Neuronal stem cell (in vitro differentiated cells): ENCODE data around the gene MAD1L1.

Experiments used
- DNase-seq: peaks from one replicate; pipeline ENCODE4 v3.0.0-alpha.2; 2013; ENCODE audit warnings: low spot score
- H2AFZ ChIP-seq: one replicate; pipeline ENCODE4 v1.6.1; 2013; ENCODE audit warnings: mild to moderate bottlenecking, low read length, inconsistent platforms
- H2AK5ac ChIP-seq: 2 replicates; pipeline ENCODE4 v1.6.1; 2013; ENCODE audit warnings: low read depth, mild to moderate bottlenecking, inconsistent platforms, low read length, moderate library complexity, mixed read lengths
- H2BK120ac ChIP-seq: 2 replicates; pipeline ENCODE4 v1.6.1; 2013; ENCODE audit warnings: low read depth, mild to moderate bottlenecking, inconsistent platforms, low read length, moderate library complexity, mixed read lengths
- H2BK12ac ChIP-seq: one replicate; pipeline ENCODE4 v1.6.1; 2013; ENCODE audit warnings: low read length, inconsistent platforms
- H2BK15ac ChIP-seq: 2 replicates; pipeline ENCODE4 v1.6.1; 2013; ENCODE audit warnings: mild to moderate bottlenecking, low read length, inconsistent platforms, mixed read lengths
- H2BK5ac ChIP-seq: one replicate; pipeline ENCODE4 v1.6.1; 2013; ENCODE audit warnings: inconsistent platforms, mild to moderate bottlenecking, low read length, moderate library complexity
- H3K14ac ChIP-seq: one replicate; pipeline ENCODE4 v1.6.1; 2013; ENCODE audit warnings: low read length, inconsistent platforms
- H3K18ac ChIP-seq: 2 replicates; pipeline ENCODE4 v1.6.1; 2013; ENCODE audit warnings: low read length, inconsistent platforms
- H3K23ac ChIP-seq: 2 replicates; pipeline ENCODE4 v1.6.1; 2013; ENCODE audit warnings: low read depth, mild to moderate bottlenecking, mixed read lengths, low read length, inconsistent platforms; ENCODE audit not compliant: poor library complexity
- H3K27ac ChIP-seq: replicated peaks from 3 replicates; pipeline ENCODE4 v1.5.1; 2013; ENCODE audit warnings: low read length, inconsistent platforms
- H3K27me3 ChIP-seq, 3 experiments: 2 replicates each; pipeline ENCODE4 v1.6.1; 2013; ENCODE audit warnings: low read length in 3 of 3, mild to moderate bottlenecking in 2 of 3, inconsistent platforms in 1 of 3, low read depth in 1 of 3, mixed read lengths in 1 of 3, moderate library complexity in 1 of 3; ENCODE audit not compliant: control insufficient read depth in 3 of 3, insufficient read depth in 3 of 3
- H3K36me3 ChIP-seq, 2 donors: replicated peaks in 1 of 2; 2 replicates each; pipeline ENCODE4 v1.6.1; 2013; ENCODE audit warnings: low read length in 2 of 2; ENCODE audit not compliant: control insufficient read depth in 2 of 2, insufficient read depth in 2 of 2
- H3K4ac ChIP-seq: 2 replicates; pipeline ENCODE4 v1.6.1; 2013; ENCODE audit warnings: inconsistent platforms, mild to moderate bottlenecking, low read length, moderate library complexity
- H3K4me1 ChIP-seq, 2 donors: 1 replicate in 1 of 2; 2 replicates in 1 of 2; pipeline ENCODE4 v1.6.1; 2013; ENCODE audit warnings: low read length in 2 of 2, low read depth in 1 of 2; ENCODE audit not compliant: control insufficient read depth in 2 of 2, insufficient read depth in 1 of 2
- H3K4me2 ChIP-seq: one replicate; pipeline ENCODE4 v1.6.1; 2013; ENCODE audit warnings: mild to moderate bottlenecking, low read length, inconsistent platforms; ENCODE audit not compliant: insufficient read depth, poor library complexity, severe bottlenecking
- H3K4me3 ChIP-seq, 2 donors: 2 replicates each; pipeline ENCODE4 v1.5.1; 2013; ENCODE audit warnings: low read length in 2 of 2, mild to moderate bottlenecking in 2 of 2, inconsistent platforms in 1 of 2, moderate library complexity in 1 of 2
- H3K79me1 ChIP-seq: one replicate; pipeline ENCODE4 v1.6.1; 2013; ENCODE audit warnings: low read depth, mild to moderate bottlenecking, inconsistent platforms, low read length, moderate library complexity
- H3K9ac ChIP-seq: one replicate; pipeline ENCODE4 v1.6.1; 2013; ENCODE audit warnings: mild to moderate bottlenecking, low read depth, low read length, inconsistent platforms; ENCODE audit not compliant: poor library complexity
- H3K9me3 ChIP-seq, 2 donors: replicated peaks in 1 of 2; 2 replicates each; pipeline versions ENCODE3 to v1.6.1; 2013; ENCODE audit warnings: low read length in 2 of 2, mild to moderate bottlenecking in 2 of 2, inconsistent platforms in 1 of 2, low read depth in 1 of 2, mixed read lengths in 1 of 2, moderate library complexity in 1 of 2; ENCODE audit not compliant: control insufficient read depth in 2 of 2, insufficient read depth in 1 of 2
- H4K8ac ChIP-seq: one replicate; pipeline ENCODE4 v1.6.1; 2013; ENCODE audit warnings: low read depth, mild to moderate bottlenecking, inconsistent platforms, low read length, moderate library complexity
- H4K91ac ChIP-seq: one replicate; pipeline ENCODE4 v1.6.1; 2013; ENCODE audit warnings: low read length, low read depth, mild to moderate bottlenecking, inconsistent platforms; ENCODE audit not compliant: poor library complexity
- WGBS, 2 donors: extraction: QIAGEN DNeasy Blood & Tissue Kit; methylation state at CpG; one replicate each; pipeline ENCODE4 v1.1.7; 2013; ENCODE audit warnings: missing lambda C conversion rate in 2 of 2, mixed read lengths in 1 of 2; ENCODE audit not compliant: insufficient read length in 2 of 2, insufficient replicate concordance in 1 of 2; ENCODE audit errors: extremely low coverage in 2 of 2; 5-methylcytosine and 5-hydroxymethylcytosine counted together

The MAD1L1 gene

DNA sequence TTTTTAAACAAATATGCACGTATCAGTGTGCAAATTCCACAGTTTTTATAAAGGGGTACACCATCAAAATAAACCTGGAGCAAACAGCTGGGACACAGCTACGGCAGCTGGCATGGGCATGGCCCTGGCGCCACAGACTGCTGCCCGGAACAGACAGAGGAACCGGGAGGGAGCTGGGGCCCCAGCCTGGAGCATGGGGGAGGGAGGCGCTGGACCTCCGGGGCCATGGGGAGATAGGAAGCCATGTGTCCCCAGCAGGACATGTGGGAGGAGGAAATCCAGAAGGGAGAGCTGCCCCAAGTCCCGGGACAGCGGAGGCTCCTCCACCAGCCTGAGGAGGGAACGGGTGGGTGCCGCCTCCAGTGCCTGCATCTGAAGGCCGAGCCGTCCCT, 180.1 kb downstream of the MAD1L1 start:
- Histone ChIP-seq H3K4me1 (peaks cover 3 to 4% of the 10 kb centered on the region in 2 donors), H3K9me3 (peaks cover 0 to 5% of the 10 kb centered on the region in 2 donors), H3K79me1 (peaks cover 17% of the 10 kb centered on the region), H3K9ac (peak overlapping the region; percentile 44), H3K4ac (no peak overlapping the region), H2AFZ (no peak overlapping the region), H3K4me3 (no peak overlapping the region), H2BK12ac (peak overlapping the region; percentile 30), H3K36me3 (peaks cover 0 to 4% of the 10 kb centered on the region in 2 donors), H3K14ac (peak overlapping the region; percentile 84), H2AK5ac (peak overlapping the region; percentile 61), H2BK5ac (peak overlapping the region; percentile 39), H3K27me3 (no peaks in the 10 kb centered on the region), H3K18ac (no peak overlapping the region), H4K8ac (peak overlapping the region; percentile 65), H2BK120ac (no peak overlapping the region), H3K27ac (no peak overlapping the region), H3K23ac (no peak overlapping the region), H3K4me2 (no peak overlapping the region), H4K91ac (no peak overlapping the region), H2BK15ac (no peak overlapping the region)
- no CpG with 5 or more reads among the region's 13 CpGs for WGBS, 2 donors
- no peak for DNase-seq

DNA sequence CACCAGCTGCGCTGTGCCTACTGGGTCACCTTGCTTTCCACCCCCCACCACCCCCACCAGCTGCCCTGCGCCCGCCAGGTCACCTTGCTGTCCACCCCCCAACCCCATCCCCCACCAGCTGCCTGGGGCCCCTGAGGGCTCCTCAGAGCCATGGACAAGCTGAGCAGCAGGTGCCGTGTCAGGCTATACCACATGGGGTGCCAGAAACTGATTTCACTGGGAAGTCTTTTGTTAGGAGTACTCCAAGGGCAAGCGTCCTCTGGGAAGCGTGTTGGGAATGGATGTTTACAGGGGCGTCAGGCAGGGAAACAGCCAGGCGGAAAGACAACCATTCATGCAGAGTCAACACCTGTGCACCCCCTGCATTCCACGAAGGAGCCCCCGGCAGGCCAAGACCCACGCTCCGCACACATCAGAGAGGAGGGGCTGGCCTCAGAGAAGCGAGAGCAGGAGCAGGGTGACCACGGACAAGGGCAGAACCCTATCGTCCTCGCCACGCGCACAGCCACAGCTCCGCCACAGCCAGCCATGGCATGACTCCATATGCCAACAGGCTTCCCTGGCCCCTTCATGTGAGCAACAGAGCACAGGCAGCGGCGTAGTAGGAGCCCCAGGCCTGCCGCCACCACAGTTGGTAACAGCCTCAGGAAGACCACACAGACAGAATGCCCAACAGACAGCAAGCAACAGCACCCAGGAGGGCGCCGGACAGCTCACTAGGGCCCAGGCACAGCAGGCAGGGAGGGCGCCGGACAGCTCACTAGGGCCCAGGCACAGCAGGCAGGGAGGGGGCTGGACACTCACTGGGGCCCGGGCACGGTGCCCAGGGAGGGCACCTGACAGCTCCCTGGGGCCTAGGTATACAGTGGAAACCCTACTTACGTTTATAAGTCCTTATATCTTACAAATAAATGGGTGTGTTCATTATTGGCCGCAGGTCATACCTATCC, 180.8 kb downstream of the MAD1L1 start:
- Histone ChIP-seq H3K4me3 (no peak overlapping the region), H3K23ac (peak overlapping the region; percentile 73), H3K27ac (no peak overlapping the region), H2BK120ac (no peak overlapping the region), H3K27me3 (no peaks in the 10 kb centered on the region), H2AK5ac (no peak overlapping the region), H2AFZ (no peak overlapping the region), H2BK15ac (no peak overlapping the region), H3K14ac (peak overlapping the region; percentile 9), H3K18ac (peak overlapping the region; percentile 70), H2BK5ac (no peak overlapping the region), H4K91ac (peak overlapping the region; percentile 22), H4K8ac (no peak overlapping the region), H3K79me1 (peaks cover 18% of the 10 kb centered on the region), H3K9me3 (peaks cover 0 to 5% of the 10 kb centered on the region in 2 donors), H3K9ac (peak overlapping the region; percentile 64), H3K4me1 (peaks cover 3 to 4% of the 10 kb centered on the region in 2 donors), H3K4me2 (no peak overlapping the region), H3K4ac (no peak overlapping the region), H3K36me3 (peaks cover 0 to 6% of the 10 kb centered on the region in 2 donors), H2BK12ac (peak overlapping the region; percentile 63)
- no peak for DNase-seq
- WGBS, 2 donors, result no CpG with 5 or more reads among the region's 30 CpGs

DNA sequence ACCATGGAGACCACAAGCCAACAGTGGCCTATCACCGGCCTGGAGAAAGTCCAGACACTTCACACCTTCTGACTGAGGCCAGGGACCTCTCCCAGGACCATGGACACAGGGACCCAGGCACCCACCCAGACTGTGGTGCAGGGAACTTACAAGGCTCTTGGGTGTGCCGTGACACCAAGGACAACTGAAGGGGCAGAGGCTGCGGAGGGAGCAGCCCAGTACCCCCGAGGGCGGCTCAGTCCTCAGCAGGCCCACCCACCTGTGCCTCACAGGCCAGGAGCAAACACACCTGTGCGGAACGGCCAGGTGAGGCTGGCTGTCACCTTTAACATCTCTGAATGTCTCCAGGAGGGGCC, 182.3 kb downstream of the MAD1L1 start:
- no peak overlapping the region for H2BK15ac ChIP-seq
- no peak overlapping the region for H3K4me3 ChIP-seq
- no peak overlapping the region for H2AFZ ChIP-seq
- H3K36me3 ChIP-seq, result peaks cover 0 to 6% of the 10 kb centered on the region in 2 donors
- H3K4me2 ChIP-seq, result no peak overlapping the region
- H2AK5ac ChIP-seq, result no peak overlapping the region
- WGBS, 2 donors, result no CpG with 5 or more reads among the region's 7 CpGs
- no peak overlapping the region for H3K18ac ChIP-seq
- peaks cover 3 to 4% of the 10 kb centered on the region in 2 donors for H3K4me1 ChIP-seq
- H3K9ac ChIP-seq, result no peak overlapping the region
- no peak overlapping the region for H2BK12ac ChIP-seq
- H4K8ac ChIP-seq, result no peak overlapping the region
- H3K14ac ChIP-seq, result no peak overlapping the region
- peaks cover 19% of the 10 kb centered on the region for H3K79me1 ChIP-seq
- H2BK5ac ChIP-seq, result peak overlapping the region; percentile 7
- DNase-seq, result no peak
- H3K27me3 ChIP-seq, result no peaks in the 10 kb centered on the region
- H3K23ac ChIP-seq, result peak overlapping the region; percentile 39
- H3K9me3 ChIP-seq, result peaks cover 0 to 5% of the 10 kb centered on the region in 2 donors
- H2BK120ac ChIP-seq, result no peak overlapping the region
- H4K91ac ChIP-seq, result no peak overlapping the region
- no peak overlapping the region for H3K4ac ChIP-seq
- no peak overlapping the region for H3K27ac ChIP-seq

DNA sequence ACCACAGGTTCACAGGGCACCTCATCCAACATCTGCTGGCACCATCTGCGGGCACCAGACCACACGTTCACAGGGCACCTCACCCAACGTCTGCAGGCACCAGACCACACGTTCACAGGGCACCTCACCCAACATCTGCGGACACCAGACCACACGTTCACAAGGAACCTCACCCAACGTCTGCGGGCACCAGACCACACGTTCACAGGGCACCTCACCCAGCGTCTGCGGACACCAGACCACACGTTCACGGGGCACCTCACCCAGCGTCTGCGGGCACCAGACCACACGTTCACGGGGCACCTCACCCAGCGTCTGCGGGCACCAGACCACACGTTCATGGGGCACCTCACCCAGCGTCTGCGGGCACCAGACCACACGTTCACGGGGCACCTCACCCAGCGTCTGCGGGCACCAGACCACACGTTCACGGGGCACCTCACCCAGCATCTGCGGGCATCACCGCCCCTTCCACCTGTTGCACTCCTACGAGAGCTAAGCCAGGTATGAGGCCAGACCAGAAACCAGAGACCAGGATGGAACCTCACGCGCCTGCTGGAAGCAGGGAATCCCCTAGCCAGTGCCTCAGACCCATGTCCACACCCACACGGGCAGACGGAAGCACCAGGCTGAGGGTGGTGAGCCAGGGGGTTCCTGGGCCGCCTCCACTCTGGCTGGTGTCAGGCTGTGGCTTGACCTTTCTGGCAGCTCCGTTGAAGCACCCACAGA, 182.8 kb downstream of the MAD1L1 start:
- Histone ChIP-seq H3K36me3 (peaks cover 0 to 4% of the 10 kb centered on the region in 2 donors), H3K18ac (no peak overlapping the region), H2BK5ac (peak overlapping the region; percentile 7), H2BK15ac (no peak overlapping the region), H3K27me3 (no peaks in the 10 kb centered on the region), H4K8ac (no peak overlapping the region), H4K91ac (no peak overlapping the region), H3K9ac (no peak overlapping the region), H3K14ac (no peak overlapping the region), H3K4me1 (peaks cover 3 to 4% of the 10 kb centered on the region in 2 donors), H3K9me3 (peaks cover 0 to 5% of the 10 kb centered on the region in 2 donors), H3K23ac (peak overlapping the region; percentile 39), H3K27ac (no peak overlapping the region), H2BK120ac (no peak overlapping the region), H3K79me1 (peaks cover 19% of the 10 kb centered on the region), H2BK12ac (no peak overlapping the region), H3K4me2 (no peak overlapping the region), H2AFZ (no peak overlapping the region), H3K4ac (no peak overlapping the region), H3K4me3 (no peak overlapping the region), H2AK5ac (no peak overlapping the region)
- DNase-seq, result no peak
- WGBS, 2 donors, result no CpG with 5 or more reads among the region's 37 CpGs
